PFSK-1 (cell line): ENCODE data around the gene TMEM196.

Experiments
- SIN3A ChIP-seq: IDR thresholded peaks from 2 replicates; pipeline ENCODE4 v1.6.1; 2012; ENCODE audit warnings: mild to moderate bottlenecking, low read length, moderate library complexity, borderline replicate concordance; ENCODE audit not compliant: insufficient read depth
- TF ChIP-seq, protein P1 (sequence below), 2 experiments: IDR thresholded peaks; 2 replicates each; pipeline versions ENCODE4 v1.6.1 to v1.8.0; 2011 to 2012; ENCODE audit warnings: low read depth in 2 of 2, low read length in 2 of 2, control low read depth in 1 of 2, inconsistent platforms in 1 of 2, mild to moderate bottlenecking in 1 of 2, moderate library complexity in 1 of 2; ENCODE audit not compliant: insufficient read depth in 1 of 2

DNA sequence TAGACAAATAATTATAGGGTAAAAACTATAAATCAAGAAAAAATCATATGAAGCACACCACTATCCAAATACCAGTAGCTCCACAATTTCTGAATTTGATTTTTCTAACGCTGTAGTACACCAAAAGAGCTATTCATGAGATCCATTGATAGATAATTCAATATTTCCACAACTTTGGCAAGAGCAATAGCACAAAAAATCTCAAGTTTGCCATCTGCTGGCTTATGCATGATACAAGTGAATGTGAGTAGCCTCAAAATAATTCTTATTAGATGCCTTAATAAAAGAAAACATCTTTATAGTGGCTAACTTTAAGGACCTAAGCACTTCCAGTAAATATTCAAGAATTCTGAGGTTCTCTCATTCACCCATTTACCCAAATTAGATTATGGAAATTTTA, 2.2 kb upstream of the TMEM196 start:
- TF ChIP-seq, protein P1, sequence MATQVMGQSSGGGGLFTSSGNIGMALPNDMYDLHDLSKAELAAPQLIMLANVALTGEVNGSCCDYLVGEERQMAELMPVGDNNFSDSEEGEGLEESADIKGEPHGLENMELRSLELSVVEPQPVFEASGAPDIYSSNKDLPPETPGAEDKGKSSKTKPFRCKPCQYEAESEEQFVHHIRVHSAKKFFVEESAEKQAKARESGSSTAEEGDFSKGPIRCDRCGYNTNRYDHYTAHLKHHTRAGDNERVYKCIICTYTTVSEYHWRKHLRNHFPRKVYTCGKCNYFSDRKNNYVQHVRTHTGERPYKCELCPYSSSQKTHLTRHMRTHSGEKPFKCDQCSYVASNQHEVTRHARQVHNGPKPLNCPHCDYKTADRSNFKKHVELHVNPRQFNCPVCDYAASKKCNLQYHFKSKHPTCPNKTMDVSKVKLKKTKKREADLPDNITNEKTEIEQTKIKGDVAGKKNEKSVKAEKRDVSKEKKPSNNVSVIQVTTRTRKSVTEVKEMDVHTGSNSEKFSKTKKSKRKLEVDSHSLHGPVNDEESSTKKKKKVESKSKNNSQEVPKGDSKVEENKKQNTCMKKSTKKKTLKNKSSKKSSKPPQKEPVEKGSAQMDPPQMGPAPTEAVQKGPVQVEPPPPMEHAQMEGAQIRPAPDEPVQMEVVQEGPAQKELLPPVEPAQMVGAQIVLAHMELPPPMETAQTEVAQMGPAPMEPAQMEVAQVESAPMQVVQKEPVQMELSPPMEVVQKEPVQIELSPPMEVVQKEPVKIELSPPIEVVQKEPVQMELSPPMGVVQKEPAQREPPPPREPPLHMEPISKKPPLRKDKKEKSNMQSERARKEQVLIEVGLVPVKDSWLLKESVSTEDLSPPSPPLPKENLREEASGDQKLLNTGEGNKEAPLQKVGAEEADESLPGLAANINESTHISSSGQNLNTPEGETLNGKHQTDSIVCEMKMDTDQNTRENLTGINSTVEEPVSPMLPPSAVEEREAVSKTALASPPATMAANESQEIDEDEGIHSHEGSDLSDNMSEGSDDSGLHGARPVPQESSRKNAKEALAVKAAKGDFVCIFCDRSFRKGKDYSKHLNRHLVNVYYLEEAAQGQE (IDR thresholded peaks at IDR 0.05; ENCODE audit: insufficient read depth in 1 of 2, low read depth in 2 of 2, low read length in 2 of 2), result no peak
- no peak for TF ChIP-seq SIN3A
